H9 (cell line): ENCODE data around the gene FHIT. TPM values are rescaled to one million over a fixed set of nuclear protein-coding genes. Genes with fewer than 3 reads are reported as not detected.

Source experiments
- DNase-seq: peaks from one replicate; pipeline ENCODE4 v3.0.0-alpha.2; 2017
- H2AFZ ChIP-seq: one replicate; pipeline ENCODE4 v1.6.1; 2013; ENCODE audit warnings: mild to moderate bottlenecking, low read length, control low read depth, moderate library complexity
- H2AK5ac ChIP-seq: 2 replicates; pipeline ENCODE4 v1.6.1; 2013; ENCODE audit warnings: low read length, control low read depth, mixed read lengths; ENCODE audit not compliant: insufficient read length
- H2BK120ac ChIP-seq: one replicate; pipeline ENCODE4 v1.6.1; 2013; ENCODE audit warnings: low read depth, mild to moderate bottlenecking, low read length, control low read depth, inconsistent platforms; ENCODE audit not compliant: poor library complexity, severe bottlenecking
- H2BK12ac ChIP-seq: 2 replicates; pipeline ENCODE4 v1.6.1; 2013; ENCODE audit warnings: low read length, control low read depth, mixed read lengths, low read depth; ENCODE audit not compliant: insufficient read length
- H2BK15ac ChIP-seq: 2 replicates; pipeline ENCODE4 v1.6.1; 2013; ENCODE audit warnings: low read depth, low read length, control low read depth
- H2BK20ac ChIP-seq: one replicate; pipeline ENCODE4 v1.6.1; 2013; ENCODE audit warnings: low read depth, mild to moderate bottlenecking, low read length, control low read depth, inconsistent platforms; ENCODE audit not compliant: poor library complexity, severe bottlenecking
- H2BK5ac ChIP-seq: 2 replicates; pipeline ENCODE4 v1.6.1; 2013; ENCODE audit warnings: low read length, control low read depth, mixed read lengths; ENCODE audit not compliant: insufficient read length
- H3K14ac ChIP-seq: 2 replicates; pipeline ENCODE4 v1.6.1; 2013; ENCODE audit warnings: low read length, control low read depth; ENCODE audit not compliant: insufficient read depth
- H3K18ac ChIP-seq: 2 replicates; pipeline ENCODE4 v1.6.1; 2013; ENCODE audit warnings: low read depth, mild to moderate bottlenecking, mixed read lengths, low read length, control low read depth; ENCODE audit not compliant: insufficient read length
- H3K23ac ChIP-seq: 2 replicates; pipeline ENCODE4 v1.6.1; 2013; ENCODE audit warnings: low read length, control low read depth, mixed read lengths, low read depth; ENCODE audit not compliant: insufficient read length
- H3K23me2 ChIP-seq: 2 replicates; pipeline ENCODE4 v1.6.1; 2013; ENCODE audit warnings: low read depth, mild to moderate bottlenecking, mixed read lengths, low read length, control low read depth; ENCODE audit not compliant: insufficient read length, poor library complexity, severe bottlenecking
- H3K27ac ChIP-seq: 2 replicates; pipeline ENCODE4 v1.5.1; 2013; ENCODE audit warnings: low read length, control low read depth, mixed read lengths, low read depth; ENCODE audit not compliant: insufficient read length
- H3K27me3 ChIP-seq: 2 replicates; pipeline ENCODE4 v1.6.1; 2013; ENCODE audit warnings: low read length, control low read depth, inconsistent platforms; ENCODE audit not compliant: insufficient read depth
- H3K4ac ChIP-seq: 2 replicates; pipeline ENCODE4 v1.6.1; 2013; ENCODE audit warnings: low read depth, mild to moderate bottlenecking, control low read depth, inconsistent platforms, low read length, moderate library complexity
- H3K4me1 ChIP-seq: 2 replicates; pipeline ENCODE4 v1.6.1; 2013; ENCODE audit warnings: low read length, control low read depth, inconsistent platforms; ENCODE audit not compliant: insufficient read depth
- H3K4me2 ChIP-seq: 2 replicates; pipeline ENCODE4 v1.6.1; 2013; ENCODE audit warnings: low read length, control low read depth, mixed read lengths; ENCODE audit not compliant: insufficient read length, insufficient read depth
- H3K56ac ChIP-seq: 2 replicates; pipeline ENCODE4 v1.6.1; 2013; ENCODE audit warnings: low read depth, mild to moderate bottlenecking, mixed read lengths, low read length, control low read depth; ENCODE audit not compliant: insufficient read length
- H3K79me1 ChIP-seq: 2 replicates; pipeline ENCODE4 v1.6.1; 2013; ENCODE audit warnings: low read depth, mild to moderate bottlenecking, moderate library complexity, low read length, control low read depth, inconsistent platforms; ENCODE audit not compliant: insufficient read depth, poor library complexity, severe bottlenecking
- H3K79me2 ChIP-seq: 2 replicates; pipeline ENCODE4 v1.6.1; 2013; ENCODE audit warnings: low read length, control low read depth, inconsistent platforms; ENCODE audit not compliant: insufficient read depth
- H3K9ac ChIP-seq: 2 replicates; pipeline ENCODE4 v1.6.1; 2013; ENCODE audit warnings: low read length, control low read depth, mixed read lengths; ENCODE audit not compliant: insufficient read length; ENCODE audit errors: extremely low read depth
- H3K9me3 ChIP-seq: one replicate; pipeline ENCODE4 v1.6.1; 2013; ENCODE audit warnings: low read depth, low read length, inconsistent platforms; ENCODE audit not compliant: control insufficient read depth
- H3T11ph ChIP-seq: one replicate; pipeline ENCODE4 v1.6.1; 2013; ENCODE audit warnings: mild to moderate bottlenecking, low read length, control low read depth, inconsistent platforms
- H4K20me1 ChIP-seq: one replicate; pipeline ENCODE4 v1.6.1; 2013; ENCODE audit not compliant: control insufficient read depth, insufficient read length, insufficient read depth
- H4K5ac ChIP-seq: 2 replicates; pipeline ENCODE4 v1.6.1; 2013; ENCODE audit warnings: low read depth, mild to moderate bottlenecking, mixed read lengths, low read length, control low read depth; ENCODE audit not compliant: insufficient read length
- H4K8ac ChIP-seq: replicated peaks from 2 replicates; pipeline ENCODE4 v1.6.1; 2013; ENCODE audit warnings: low read length, control low read depth, mixed read lengths, low read depth; ENCODE audit not compliant: insufficient read length
- H4K91ac ChIP-seq: 2 replicates; pipeline ENCODE4 v1.6.1; 2013; ENCODE audit warnings: low read depth, mild to moderate bottlenecking, moderate library complexity, mixed read lengths, low read length, control low read depth; ENCODE audit not compliant: insufficient read length
- H3K27ac Mint-ChIP-seq, 3 experiments: 2 replicates in 2 of 3; 3 replicates in 1 of 3; pipeline ENCODE4 v1.8.0; 2020 to 2021; ENCODE audit warnings: mixed read lengths in 3 of 3, mild to moderate bottlenecking in 1 of 3, moderate library complexity in 1 of 3
- H3K27me3 Mint-ChIP-seq: 2 replicates; pipeline ENCODE4 v1.8.0; 2021; ENCODE audit warnings: low read depth, mild to moderate bottlenecking, moderate library complexity, mixed read lengths
- H3K36me3 Mint-ChIP-seq, 3 experiments: 2 replicates in 2 of 3; 3 replicates in 1 of 3; pipeline ENCODE4 v1.8.0; 2020 to 2021; ENCODE audit warnings: low read depth in 3 of 3, mixed read lengths in 3 of 3; ENCODE audit not compliant: insufficient read depth in 1 of 3
- H3K4me1 Mint-ChIP-seq, 2 experiments: 2 replicates each; pipeline ENCODE4 v1.8.0; 2020; ENCODE audit warnings: mixed read lengths in 2 of 2
- H3K4me3 Mint-ChIP-seq, 2 experiments: 2 replicates in 1 of 2; 3 replicates in 1 of 2; pipeline ENCODE4 v1.8.0; 2020 to 2021; ENCODE audit warnings: mild to moderate bottlenecking in 2 of 2, mixed read lengths in 2 of 2, moderate library complexity in 1 of 2
- H3K9me3 Mint-ChIP-seq, 2 experiments: 2 replicates in 1 of 2; 3 replicates in 1 of 2; pipeline ENCODE4 v1.8.0; 2020; ENCODE audit warnings: mild to moderate bottlenecking in 2 of 2, mixed read lengths in 2 of 2, moderate library complexity in 1 of 2
- CTCF ChIP-seq: fragments of 200-600 bp; sonication (generic); conservative IDR thresholded peaks from 3 replicates; pipeline ENCODE4 v1.8.0; 2021; ENCODE audit warnings: antibody characterized with exemption, mild to moderate bottlenecking
- WGBS: extraction: QIAGEN DNeasy Blood & Tissue Kit; methylation state at CpG from one replicate; pipeline ENCODE4 v1.1.7; 2013; ENCODE audit warnings: missing lambda C conversion rate, low lambda C conversion rate, mixed read lengths; ENCODE audit not compliant: insufficient read length; ENCODE audit errors: extremely low coverage; 5-methylcytosine and 5-hydroxymethylcytosine counted together
- total RNA-seq: library from RNA; stranded (reverse); gene quantifications from 2 replicates; pipeline ENCODE4 v1.2.1, GENCODE V29; 2021

FHIT gene
- total RNA-seq, 1 experiment from 2014 or later, result 3.0 TPM

- Histone ChIP-seq H2BK15ac (no peak overlapping the region), H2BK12ac (no peak overlapping the region), H3K4me1 (no peaks in the 10 kb centered on the region), H2AK5ac (no peak overlapping the region), H3K23me2 (no peaks in the 10 kb centered on the region), H3K56ac (no peak overlapping the region), H4K20me1 (no peaks in the 10 kb centered on the region), H3K4me2 (no peak overlapping the region), H3T11ph (no peak overlapping the region), H3K9ac (no peak overlapping the region), H3K79me1 (no peaks in the 10 kb centered on the region), H2BK5ac (no peak overlapping the region), H2BK120ac (no peak overlapping the region), H3K27ac (no peak overlapping the region), H3K27me3 (no peaks in the 10 kb centered on the region), H2AFZ (no peak overlapping the region), H3K4ac (no peak overlapping the region), H4K5ac (no peak overlapping the region), H3K9me3 (no peaks in the 10 kb centered on the region), H3K79me2 (no peaks in the 10 kb centered on the region), H3K23ac (no peak overlapping the region), H4K91ac (no peak overlapping the region), H3K18ac (no peak overlapping the region), H4K8ac (no peak overlapping the region), H2BK20ac (no peak overlapping the region), H3K14ac (no peak overlapping the region)
- Mint-ChIP-seq H3K27ac (no peak overlapping the region), H3K27me3 (no peaks in the 10 kb centered on the region; the same call in 1 of the 2 replicates), H3K4me3 (no peak overlapping the region), H3K9me3 (no peaks in the 10 kb centered on the region), H3K36me3 (no peaks in the 10 kb centered on the region; a peak in 1 of 7 replicates), H3K4me1 (0 out of 4 replicates have a peak, but pooled peaks cover 0 to 2% of the 10 kb centered on the region in 2 experiments)
- TF ChIP-seq CTCF, result no peak
- WGBS, result no CpG with 5 or more reads among the region's 2 CpGs
- DNase-seq, result no peak
Observed at GRCh38 chr3:60226912-60227311, 1024.3 kb downstream of the FHIT start.
